ENCODE data around the gene EBI3.
"Not testable (repeated sequence)": the region's sequence is repeated elsewhere in the genome, so short reads cannot be mapped to it uniquely, and the experiment has no call there.

Gene EBI3

DNA sequence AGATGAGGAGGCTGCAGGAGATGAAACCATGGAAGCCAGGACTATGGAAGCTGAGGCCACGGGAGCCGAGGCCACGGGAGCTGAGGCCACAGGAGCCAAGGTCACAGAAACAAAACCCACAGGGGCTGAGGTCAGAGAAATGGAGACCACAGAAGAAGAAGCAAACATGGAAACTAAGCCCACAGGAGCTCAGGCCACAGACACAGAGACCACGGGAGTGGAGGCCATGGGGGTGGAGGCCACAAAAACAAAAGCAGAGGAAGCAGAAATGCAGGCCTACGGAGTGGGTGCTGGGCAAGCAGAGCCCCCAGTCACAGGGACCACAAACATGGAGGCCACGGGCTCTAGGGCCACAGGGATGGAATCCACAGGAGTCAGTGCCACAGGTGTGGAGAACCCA is 12.5 kb upstream of the EBI3 start:
- TF ChIP-seq, protein P1, sequence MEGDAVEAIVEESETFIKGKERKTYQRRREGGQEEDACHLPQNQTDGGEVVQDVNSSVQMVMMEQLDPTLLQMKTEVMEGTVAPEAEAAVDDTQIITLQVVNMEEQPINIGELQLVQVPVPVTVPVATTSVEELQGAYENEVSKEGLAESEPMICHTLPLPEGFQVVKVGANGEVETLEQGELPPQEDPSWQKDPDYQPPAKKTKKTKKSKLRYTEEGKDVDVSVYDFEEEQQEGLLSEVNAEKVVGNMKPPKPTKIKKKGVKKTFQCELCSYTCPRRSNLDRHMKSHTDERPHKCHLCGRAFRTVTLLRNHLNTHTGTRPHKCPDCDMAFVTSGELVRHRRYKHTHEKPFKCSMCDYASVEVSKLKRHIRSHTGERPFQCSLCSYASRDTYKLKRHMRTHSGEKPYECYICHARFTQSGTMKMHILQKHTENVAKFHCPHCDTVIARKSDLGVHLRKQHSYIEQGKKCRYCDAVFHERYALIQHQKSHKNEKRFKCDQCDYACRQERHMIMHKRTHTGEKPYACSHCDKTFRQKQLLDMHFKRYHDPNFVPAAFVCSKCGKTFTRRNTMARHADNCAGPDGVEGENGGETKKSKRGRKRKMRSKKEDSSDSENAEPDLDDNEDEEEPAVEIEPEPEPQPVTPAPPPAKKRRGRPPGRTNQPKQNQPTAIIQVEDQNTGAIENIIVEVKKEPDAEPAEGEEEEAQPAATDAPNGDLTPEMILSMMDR (IDR thresholded peaks at IDR 0.05; ENCODE audit: low read depth, low read length, missing control alignments): no peak
- no peak overlapping the region for H3K4me3 ChIP-seq (replicated peaks; ENCODE audit: low read depth, low read length)
- no peak for DNase-seq (ENCODE audit: extremely low read depth, low read depth)

GRCh38 chr19:4217429-4218264 is 11.7 kb upstream of the EBI3 start:
- TF ChIP-seq, protein P1 (IDR thresholded peaks at IDR 0.05; ENCODE audit: low read depth, low read length, missing control alignments): no peak
- no peak overlapping the region for H3K4me3 ChIP-seq (replicated peaks; ENCODE audit: low read depth, low read length)
- DNase-seq (ENCODE audit: extremely low read depth, low read depth): no peak

DNA sequence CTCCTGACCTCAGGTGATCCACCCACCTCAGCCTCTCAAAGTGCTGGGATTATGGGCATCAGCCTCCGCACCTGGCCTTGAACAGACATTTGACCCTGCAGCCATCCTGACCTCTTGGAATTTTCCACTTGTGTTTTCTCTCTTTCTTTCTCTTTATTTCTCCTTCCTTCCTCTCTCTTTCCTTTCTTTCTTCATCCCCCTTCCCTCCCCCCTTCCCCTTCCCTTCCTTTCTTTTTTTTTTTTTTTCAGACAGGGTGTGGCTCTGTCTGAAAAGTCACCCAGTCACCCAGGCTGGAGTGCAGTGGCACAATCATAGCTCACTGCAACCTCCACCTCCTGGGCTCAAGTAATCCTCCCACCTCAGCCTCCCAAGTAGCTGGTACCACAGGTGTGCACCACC is 10.8 kb upstream of the EBI3 start:
- not testable (repeated sequence) for DNase-seq (ENCODE audit: extremely low read depth, low read depth); H3K4me3 ChIP-seq (replicated peaks; ENCODE audit: low read depth, low read length)

DNA sequence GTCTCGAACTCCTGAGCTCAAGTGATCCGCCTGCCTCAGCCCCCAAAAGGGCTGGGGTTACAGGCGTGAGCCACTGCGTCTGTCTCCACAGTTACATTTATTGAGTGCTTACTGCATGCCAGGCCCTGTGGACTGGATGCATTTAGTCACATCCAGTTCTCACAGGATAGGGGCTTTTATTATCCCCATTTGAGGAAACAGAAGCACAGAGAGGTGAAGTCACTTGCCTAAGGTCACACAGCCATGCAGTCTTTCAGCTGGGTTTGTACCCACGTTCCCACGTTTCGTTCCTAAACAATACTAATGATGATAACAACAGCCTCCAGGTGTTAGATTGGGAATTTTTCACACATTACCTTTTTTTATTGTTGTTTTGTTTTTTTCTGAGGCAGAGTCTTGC is 9.1 kb upstream of the EBI3 start:
- TF ChIP-seq, protein P1 (IDR thresholded peaks at IDR 0.05; ENCODE audit: low read depth, low read length, missing control alignments): no peak

DNA sequence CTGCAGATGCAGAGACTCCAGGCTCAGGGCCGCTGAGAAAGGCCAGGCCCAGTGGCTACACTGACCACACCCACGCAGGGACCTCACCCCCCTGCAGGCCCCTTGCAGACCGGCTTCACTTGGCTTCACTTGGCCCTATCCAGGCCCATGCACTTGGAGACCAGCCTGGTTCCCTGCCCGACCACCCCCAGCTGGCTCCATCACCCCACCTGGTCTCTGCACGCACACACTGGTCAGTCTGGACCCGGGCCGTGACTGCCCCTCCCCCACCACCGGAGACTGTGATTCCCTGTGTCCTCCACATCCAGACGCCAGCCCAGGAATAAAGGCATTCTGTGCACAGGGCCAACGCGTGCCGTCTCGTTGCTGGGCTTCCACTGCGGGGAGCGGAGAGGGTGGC is 4.9 kb upstream of the EBI3 start:
- DNase-seq (ENCODE audit: extremely low read depth, low read depth): no peak
- no peak overlapping the region for H3K4me3 ChIP-seq (replicated peaks; ENCODE audit: low read depth, low read length)
- TF ChIP-seq, protein P1 (IDR thresholded peaks at IDR 0.05; ENCODE audit: low read depth, low read length, missing control alignments): no peak

More for the DNA sequence above, 9.1 kb upstream of the EBI3 start:
- DNase-seq (ENCODE audit: extremely low read depth, low read depth): no peak
- H3K4me3 ChIP-seq (replicated peaks; ENCODE audit: low read depth, low read length): no peak overlapping the region

DNA sequence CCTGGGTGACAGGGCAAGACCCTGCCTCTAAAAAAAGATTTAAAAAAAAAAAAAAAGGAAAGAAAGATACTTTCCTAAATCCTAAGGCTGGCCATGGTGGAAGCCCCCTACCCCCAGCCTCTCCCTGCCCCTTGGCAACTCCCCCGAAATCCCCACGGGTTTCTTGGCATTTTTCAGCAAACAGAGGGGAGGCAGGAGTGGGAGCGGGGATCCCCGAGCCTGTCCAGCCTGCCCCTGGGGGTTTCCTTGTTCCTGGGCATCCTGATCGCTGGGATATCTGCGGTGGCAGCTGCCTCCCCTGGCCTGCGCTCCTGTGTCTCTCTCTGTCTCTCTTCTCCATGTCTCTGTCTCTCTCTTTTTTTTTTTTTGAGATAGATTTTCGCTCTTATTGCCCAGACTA is 3.4 kb upstream of the EBI3 start:
- no peak for DNase-seq (ENCODE audit: extremely low read depth, low read depth)
- no peak overlapping the region for H3K4me3 ChIP-seq (replicated peaks; ENCODE audit: low read depth, low read length)
- TF ChIP-seq, protein P1 (IDR thresholded peaks at IDR 0.05; ENCODE audit: low read depth, low read length, missing control alignments): no peak

- TF ChIP-seq, protein P1 (IDR thresholded peaks at IDR 0.05; ENCODE audit: low read depth, low read length, missing control alignments): no peak
- no peak overlapping the region for H3K4me3 ChIP-seq (replicated peaks; ENCODE audit: low read depth, low read length)
- no peak for DNase-seq (ENCODE audit: extremely low read depth, low read depth)
These were observed 1.6 kb upstream of the EBI3 start for GRCh38 chr19:4227771-4228170.
